ENCODE measurements around the gene N4BP3. TPM values are rescaled to one million over a fixed set of nuclear protein-coding genes. Genes with fewer than 3 reads are reported as not detected.
A peak's percentile ranks its signal among the peaks of the same experiment; 100 is the strongest.

Gene N4BP3
- polyA plus RNA-seq, 1 donor, result 31.8 TPM

GRCh38 chr5:178103612-178104011 is 9.7 kb upstream of the N4BP3 start:
- no peak for DNase-seq

GRCh38 chr5:178104492-178104891 is 8.8 kb upstream of the N4BP3 start:
- no peak for DNase-seq

DNA sequence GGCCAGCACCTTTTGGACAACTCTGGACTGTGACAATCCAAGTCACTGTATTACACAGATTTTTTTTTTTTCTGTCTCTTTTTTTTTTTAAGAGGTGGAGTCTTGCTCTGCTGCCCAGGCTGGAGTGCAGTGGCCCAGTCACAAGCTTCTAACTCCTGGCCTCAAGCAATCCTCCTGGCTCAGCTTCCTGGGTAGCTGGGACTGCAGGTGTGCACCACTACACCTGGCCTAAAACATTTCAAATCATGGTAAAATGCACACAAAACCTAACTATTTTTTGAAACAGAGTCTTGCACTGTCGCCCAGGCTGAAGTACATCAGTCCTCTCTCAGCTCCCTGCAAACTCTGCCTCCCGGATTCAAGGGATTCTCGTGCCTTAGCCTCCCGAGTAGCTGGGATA is 7.2 kb upstream of the N4BP3 start:
- DNase-seq, result no peak

- DNase-seq, result no peak
Measured at GRCh38 chr5:178106556-178107239, 6.6 kb upstream of the N4BP3 start.

- DNase-seq, result no peak
Measured at GRCh38 chr5:178107756-178108310, 5.5 kb upstream of the N4BP3 start.

GRCh38 chr5:178108446-178108845 is 4.9 kb upstream of the N4BP3 start:
- DNase-seq, result no peak

GRCh38 chr5:178108966-178109365 is 4.4 kb upstream of the N4BP3 start:
- no peak for DNase-seq

DNA sequence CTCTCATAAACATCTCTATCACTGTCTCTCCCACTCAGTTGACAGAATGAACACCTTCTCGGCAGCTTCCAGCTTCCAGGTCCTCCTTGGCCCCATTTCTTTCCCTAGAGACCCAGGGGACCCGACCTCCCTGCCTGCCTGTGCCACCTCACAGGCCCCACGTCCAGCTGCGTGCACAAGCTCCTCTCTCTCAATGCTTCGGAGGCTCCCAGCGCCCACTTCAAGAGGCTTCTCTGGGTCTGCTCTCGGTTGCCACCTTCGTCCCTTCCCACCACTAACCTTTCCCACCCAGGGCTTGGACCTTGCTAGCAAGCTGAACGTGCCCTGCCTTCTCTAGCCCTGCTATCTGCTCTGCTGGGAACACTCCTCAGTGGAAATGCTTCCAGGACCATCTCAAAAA is 2.8 kb upstream of the N4BP3 start:
- DNase-seq, result no peak

- no peak for DNase-seq
Measured at GRCh38 chr5:178111925-178112324, 1.4 kb upstream of the N4BP3 start.

DNA sequence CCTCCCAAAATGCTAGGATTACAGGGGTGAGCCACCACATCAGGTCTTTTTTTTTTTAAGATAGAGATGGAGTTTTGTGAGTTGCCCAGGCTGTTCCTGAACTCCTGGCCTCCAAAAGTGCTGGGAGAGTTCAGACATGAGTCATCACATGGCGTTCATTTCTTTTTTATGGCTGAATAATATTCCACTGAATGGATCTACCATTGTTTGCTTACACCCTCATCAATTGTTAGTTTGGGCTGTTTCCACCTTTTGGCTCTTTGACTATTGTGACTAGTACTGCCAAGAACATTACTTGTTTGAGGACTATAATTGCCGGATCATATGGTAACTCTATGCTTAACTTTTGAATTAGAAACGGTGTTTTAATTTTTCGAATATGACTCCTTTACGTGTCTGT is 787 bp upstream of the N4BP3 start:
- no peak for DNase-seq

- no peak for DNase-seq
Measured at GRCh38 chr5:178113841-178114324, 551 bp downstream of the N4BP3 start.

- DNase-seq, result no peak
Measured at GRCh38 chr5:178114325-178115135, 1.2 kb downstream of the N4BP3 start.

DNA sequence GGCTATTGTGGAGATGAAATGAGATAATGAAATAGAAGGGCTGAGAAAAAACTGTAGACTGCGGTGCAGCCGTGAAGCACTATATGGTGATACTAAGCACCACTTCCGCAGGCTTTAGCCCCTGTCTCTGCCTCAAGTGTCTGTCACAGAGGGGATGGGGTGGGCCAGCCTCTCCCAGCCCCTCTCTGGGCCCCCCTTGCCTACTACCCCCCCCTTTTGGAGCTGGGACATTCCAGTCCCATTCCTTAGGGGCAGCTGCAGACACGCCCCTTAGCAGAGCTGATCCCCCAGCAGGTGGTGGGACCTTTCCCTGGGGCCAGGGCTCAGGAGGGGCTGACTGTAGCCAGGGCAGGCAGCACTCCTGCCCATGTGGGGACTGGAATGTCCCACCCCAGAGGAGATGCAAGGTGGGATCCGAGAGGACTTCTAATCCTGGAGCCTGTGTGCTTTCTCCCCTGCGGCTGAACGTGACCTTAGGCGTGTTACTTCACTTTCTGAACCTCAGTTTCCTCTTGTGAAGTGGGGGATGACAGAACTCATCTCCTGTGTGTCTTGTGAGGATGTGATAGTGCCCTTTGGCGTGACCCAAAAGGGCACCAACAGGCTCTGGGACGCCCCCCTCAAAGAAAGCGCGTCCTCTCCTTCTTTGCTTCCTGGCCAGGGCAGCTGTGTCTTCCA is 1.9 kb downstream of the N4BP3 start:
- no peak for DNase-seq

DNA sequence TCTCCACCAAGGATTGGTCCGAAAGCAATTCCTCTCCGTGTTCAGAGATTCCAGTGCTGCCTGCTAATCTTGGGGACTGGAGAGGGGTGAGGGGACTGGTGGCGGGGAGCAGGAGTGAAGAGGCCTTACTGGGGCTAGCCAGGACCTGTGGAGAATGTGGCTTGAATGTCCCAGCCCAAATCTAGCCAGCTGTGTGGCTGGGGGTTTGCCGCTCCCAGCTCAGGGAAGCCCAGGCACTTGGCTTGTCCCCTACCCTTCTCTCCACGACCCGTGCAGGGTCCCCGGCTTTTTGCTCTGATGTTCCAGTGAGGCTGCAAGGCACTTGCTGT is 2.4 kb downstream of the N4BP3 start:
- no peak for DNase-seq

- no peak for DNase-seq
Measured at GRCh38 chr5:178116143-178116885, 3.0 kb downstream of the N4BP3 start.

DNA sequence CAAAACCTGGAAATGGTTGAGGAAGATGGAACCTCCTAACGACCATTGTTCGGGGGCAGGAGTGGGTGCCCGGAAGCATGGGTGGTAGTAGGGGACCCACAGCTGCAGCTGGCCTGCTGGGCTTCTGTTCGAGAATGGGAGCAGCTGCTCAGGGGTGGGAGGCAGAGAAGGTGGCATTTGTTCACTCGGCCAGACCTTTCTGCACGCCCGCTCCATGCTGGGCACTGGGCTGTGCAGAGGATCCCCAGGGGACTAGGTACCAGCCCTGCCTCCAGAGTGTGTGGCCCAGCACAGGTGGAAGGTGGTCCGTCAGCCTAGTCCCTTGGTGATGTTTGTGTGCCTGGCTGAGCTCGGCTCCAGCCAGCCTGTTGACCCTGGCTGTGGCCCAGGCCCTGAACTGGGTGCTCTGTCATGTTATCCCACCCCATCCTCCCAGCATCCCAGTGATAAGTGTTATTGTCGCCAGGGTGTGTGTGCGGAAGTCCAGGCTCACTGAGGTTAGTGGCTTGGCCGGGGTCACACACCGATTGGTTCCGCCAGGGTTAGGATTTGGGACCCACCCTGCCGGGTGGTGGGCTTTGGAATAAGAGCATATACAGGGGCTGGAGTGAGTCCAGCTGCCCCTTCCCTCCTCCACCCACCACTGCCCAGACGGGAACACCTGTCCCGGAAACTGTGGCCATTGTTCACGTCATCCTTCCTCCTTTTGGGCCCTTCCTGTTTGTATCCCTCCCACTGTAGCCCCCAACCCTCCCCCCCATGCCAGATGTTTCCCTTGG is 4.8 kb downstream of the N4BP3 start:
- DNase-seq, result no peak

DNA sequence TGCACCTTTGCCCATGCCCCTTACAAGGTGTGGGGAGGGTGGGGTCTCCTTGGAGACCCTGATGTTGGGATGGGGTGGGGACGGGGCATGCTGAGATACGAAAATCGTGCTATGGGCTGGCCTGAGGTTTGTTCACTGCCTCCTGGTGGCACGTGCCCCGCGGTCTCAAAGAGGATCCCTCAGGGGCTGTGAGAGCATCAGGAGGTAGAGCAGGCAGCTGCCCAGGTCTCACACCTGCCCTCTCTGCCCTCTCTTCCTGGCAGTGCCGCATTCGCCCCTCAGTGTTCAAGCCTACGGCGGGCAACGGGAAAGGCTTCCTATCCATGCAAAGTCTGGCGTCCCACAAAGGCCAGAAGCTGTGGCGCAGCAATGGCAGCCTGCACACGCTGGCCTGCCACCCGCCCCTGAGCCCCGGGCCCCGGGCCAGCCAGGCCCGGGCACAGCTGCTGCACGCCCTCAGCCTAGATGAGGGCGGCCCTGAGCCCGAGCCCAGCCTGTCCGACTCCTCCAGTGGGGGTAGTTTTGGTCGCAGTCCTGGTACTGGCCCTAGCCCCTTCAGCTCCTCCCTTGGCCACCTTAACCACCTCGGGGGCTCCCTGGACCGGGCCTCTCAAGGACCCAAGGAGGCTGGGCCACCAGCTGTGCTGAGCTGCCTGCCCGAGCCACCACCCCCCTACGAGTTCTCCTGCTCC is 6.7 kb downstream of the N4BP3 start:
- DNase-seq, result no peak

GRCh38 chr5:178120607-178121357 is 7.5 kb downstream of the N4BP3 start:
- DNase-seq, result peak; percentile 83

DNA sequence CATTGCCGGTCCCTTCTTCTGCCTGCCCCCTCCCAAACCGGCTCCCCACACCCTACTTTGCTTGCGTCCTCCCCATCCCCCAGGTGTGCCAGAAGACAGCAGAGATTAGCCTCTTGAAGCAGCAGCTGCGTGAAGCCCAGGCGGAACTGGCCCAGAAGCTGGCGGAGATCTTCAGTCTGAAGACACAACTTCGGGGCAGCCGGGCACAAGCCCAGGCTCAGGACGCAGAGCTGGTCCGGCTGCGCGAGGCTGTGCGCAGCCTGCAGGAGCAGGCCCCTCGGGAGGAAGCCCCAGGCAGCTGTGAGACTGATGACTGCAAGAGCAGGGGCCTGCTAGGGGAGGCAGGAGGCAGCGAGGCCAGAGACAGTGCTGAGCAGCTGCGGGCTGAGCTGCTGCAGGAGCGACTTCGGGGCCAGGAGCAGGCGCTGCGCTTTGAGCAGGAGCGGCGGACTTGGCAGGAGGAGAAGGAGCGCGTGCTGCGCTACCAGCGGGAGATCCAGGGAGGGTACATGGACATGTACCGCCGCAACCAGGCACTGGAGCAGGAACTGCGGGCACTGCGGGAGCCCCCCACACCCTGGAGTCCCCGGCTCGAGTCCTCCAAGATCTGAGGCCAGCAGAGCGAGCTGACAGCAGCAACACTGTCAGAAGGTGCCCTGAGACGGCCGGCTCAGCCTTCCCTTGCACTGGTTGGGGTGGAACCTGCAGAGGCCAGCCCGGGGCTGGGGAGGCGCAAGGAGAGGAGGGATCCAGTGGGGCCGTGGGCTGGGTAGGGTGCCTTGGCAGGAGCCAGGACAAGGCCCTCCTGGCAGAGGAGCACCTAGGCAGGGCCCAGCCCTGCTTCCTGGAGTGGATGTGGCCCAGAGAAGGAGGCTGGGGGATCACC is 8.3 kb downstream of the N4BP3 start:
- peak; percentile 93 for DNase-seq
